ENCODE data around the gene CHRNA9.

Gene CHRNA9

DNA sequence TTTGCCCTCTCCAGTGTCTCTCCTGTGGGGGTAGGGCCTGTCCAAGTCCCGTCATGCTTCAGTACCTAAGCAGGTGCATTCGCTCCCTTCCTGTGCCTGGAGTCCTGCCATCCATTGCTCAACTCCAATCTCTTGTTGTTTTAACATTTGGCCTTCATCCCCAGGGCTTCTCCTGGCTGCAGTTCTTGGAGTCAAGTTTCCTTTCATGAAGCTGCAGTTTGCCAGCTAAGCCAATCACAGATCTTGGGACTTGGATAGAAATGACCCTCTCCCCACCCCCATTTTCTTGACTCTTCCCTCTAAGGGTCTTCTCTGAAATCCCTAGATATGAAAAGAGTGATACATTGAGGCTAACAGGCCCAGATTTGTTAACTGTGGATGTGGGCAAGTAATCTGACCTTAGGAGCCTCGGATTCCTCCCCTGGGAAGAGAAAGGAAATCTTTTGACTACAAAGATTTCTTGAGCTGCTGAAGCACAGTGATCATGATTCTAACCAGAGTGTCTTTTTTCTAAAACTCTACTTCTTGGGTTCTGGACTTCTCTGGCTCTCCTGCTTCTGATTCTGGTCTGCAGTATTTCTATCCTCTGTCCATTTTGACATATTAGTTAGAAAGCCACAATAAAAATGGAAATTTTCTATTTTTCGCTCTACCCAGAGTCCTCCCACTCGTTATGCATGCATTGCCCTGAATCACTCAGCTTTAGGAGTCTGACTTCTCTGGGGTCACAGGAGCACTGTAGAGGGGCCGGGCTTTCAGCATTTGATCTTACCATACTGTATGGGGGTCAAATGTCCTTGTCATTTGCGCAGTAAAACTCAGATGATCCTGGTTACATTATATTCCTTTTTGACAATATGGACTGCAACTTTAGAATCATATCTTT is 61.0 kb downstream of the CHRNA9 start:
- H3K9ac ChIP-seq (ENCODE audit: low read depth, low read length) = no peak overlapping the region
- no peaks in the 10 kb centered on the region for H3K9me3 ChIP-seq (ENCODE audit: insufficient read depth, low read depth, low read length)
- peaks cover 9% of the 10 kb centered on the region; the same call in 1 of the 2 replicates for H3K4me1 ChIP-seq (ENCODE audit: insufficient read depth, low read length)
- no peaks in the 10 kb centered on the region for H3K27me3 ChIP-seq (ENCODE audit: insufficient read depth, low read length)
- H3K4me3 ChIP-seq (ENCODE audit: low read length) = no peak overlapping the region; the same call in 1 of the 2 replicates
- H3K27ac ChIP-seq (ENCODE audit: low read length) = no peak overlapping the region
- H3K36me3 ChIP-seq (ENCODE audit: insufficient read depth, low read depth, low read length) = no peaks in the 10 kb centered on the region

DNA sequence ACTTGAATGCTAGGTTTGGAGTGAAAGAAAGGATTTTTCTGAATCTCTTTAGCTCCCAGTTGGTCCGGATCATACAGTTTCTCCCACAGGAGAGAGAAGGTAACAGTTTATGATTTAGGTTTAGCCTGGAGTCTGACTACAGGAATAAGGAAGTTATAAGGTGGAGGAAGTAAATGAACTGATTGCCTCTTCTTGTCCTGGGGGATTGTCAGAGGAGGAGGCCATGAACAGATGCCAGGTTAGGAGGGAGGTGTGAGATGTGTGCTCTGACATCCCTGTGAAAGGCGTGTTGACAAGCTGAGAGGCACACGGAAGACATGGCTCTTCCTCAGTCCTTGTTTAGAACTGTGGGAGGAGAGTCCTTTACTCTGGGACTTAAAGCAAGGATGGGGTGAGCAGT is 64.4 kb downstream of the CHRNA9 start:
- Histone ChIP-seq H3K27ac (ENCODE audit: low read length) (no peak overlapping the region), H3K36me3 (ENCODE audit: insufficient read depth, low read depth, low read length) (no peaks in the 10 kb centered on the region), H3K27me3 (ENCODE audit: insufficient read depth, low read length) (no peaks in the 10 kb centered on the region), H3K9ac (ENCODE audit: low read depth, low read length) (no peak overlapping the region), H3K9me3 (ENCODE audit: insufficient read depth, low read depth, low read length) (no peaks in the 10 kb centered on the region), H3K4me3 (ENCODE audit: low read length) (no peak overlapping the region), H3K4me1 (ENCODE audit: insufficient read depth, low read length) (peaks cover 9% of the 10 kb centered on the region; the same call in 1 of the 2 replicates)

DNA sequence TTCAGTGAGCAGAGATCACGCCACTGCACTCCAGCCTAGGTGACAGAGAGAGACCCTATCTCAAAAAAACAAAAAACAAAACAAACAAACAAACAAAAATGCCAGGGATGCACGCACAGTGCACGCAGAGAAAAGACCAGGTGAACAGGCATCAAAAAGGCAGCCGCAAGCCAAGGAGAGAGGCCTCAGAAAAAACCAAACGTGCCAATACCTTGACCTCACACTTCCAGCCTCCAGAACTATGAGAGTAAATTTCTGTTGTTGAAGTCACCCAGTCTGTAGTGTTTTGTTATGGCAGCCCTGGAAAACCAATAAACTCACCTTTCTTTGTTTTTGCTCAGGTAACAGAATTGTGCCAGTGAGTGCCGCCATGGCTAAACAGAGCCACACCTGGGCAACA is 66.0 kb downstream of the CHRNA9 start:
- Histone ChIP-seq H3K4me1 (ENCODE audit: insufficient read depth, low read length) (peaks cover 4% of the 10 kb centered on the region; the same call in 1 of the 2 replicates), H3K27me3 (ENCODE audit: insufficient read depth, low read length) (no peaks in the 10 kb centered on the region), H3K4me3 (ENCODE audit: low read length) (no peak overlapping the region), H3K27ac (ENCODE audit: low read length) (no peak overlapping the region), H3K36me3 (ENCODE audit: insufficient read depth, low read depth, low read length) (no peaks in the 10 kb centered on the region), H3K9ac (ENCODE audit: low read depth, low read length) (no peak overlapping the region), H3K9me3 (ENCODE audit: insufficient read depth, low read depth, low read length) (peaks cover under 1% of the 10 kb centered on the region; the same call in 1 of the 2 replicates)

DNA sequence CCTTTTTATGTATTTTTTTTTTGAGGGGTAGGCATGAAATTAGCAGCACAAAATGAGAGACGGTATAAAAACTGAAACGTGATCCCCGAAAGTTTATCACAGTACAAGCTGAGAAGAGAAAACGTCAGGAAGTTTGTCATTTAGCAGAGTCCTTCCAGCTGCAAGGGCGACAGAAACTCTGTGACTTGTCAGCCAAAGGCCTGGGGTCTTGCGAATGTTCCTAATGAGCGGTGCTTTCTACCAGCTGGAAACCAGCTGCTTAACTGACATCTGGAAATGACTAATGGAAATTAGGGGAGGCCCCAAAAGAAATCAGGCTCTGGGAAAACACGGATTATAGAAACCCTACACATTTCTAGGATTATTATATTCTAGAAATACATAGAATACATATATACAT is 66.5 kb downstream of the CHRNA9 start:
- no peak overlapping the region for H3K27ac ChIP-seq (ENCODE audit: low read length)
- no peaks in the 10 kb centered on the region for H3K27me3 ChIP-seq (ENCODE audit: insufficient read depth, low read length)
- H3K4me3 ChIP-seq (ENCODE audit: low read length) = no peak overlapping the region
- peaks cover 6% of the 10 kb centered on the region; the same call in 1 of the 2 replicates for H3K9me3 ChIP-seq (ENCODE audit: insufficient read depth, low read depth, low read length)
- no peak overlapping the region for H3K9ac ChIP-seq (ENCODE audit: low read depth, low read length)
- H3K36me3 ChIP-seq (ENCODE audit: insufficient read depth, low read depth, low read length) = no peaks in the 10 kb centered on the region
- H3K4me1 ChIP-seq (ENCODE audit: insufficient read depth, low read length) = no peaks in the 10 kb centered on the region

DNA sequence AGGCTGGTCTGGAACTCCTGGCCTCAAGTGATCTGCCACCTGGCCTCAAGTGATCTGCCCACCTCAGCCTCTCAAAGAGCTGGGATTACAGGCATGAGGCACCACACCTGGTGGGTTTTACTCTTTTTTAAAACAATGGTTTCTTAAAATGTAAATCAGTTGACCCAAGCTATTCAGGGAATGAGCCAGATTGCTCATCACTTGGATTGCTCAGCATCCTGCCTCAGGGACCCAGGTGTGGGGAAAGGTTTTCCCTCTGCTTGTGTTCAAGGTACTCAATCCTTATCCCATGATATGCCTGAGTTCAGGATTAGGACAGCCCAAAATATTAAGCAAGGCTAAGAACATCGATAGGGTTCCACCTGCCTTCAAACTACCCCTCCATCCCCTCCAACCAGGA is 67.4 kb downstream of the CHRNA9 start:
- H3K9ac ChIP-seq (ENCODE audit: low read depth, low read length) = no peak overlapping the region
- no peak overlapping the region for H3K27ac ChIP-seq (ENCODE audit: low read length)
- H3K4me1 ChIP-seq (ENCODE audit: insufficient read depth, low read length) = no peaks in the 10 kb centered on the region
- no peaks in the 10 kb centered on the region for H3K36me3 ChIP-seq (ENCODE audit: insufficient read depth, low read depth, low read length)
- peaks cover 15% of the 10 kb centered on the region; the same call in 1 of the 2 replicates for H3K9me3 ChIP-seq (ENCODE audit: insufficient read depth, low read depth, low read length)
- no peak overlapping the region for H3K4me3 ChIP-seq (ENCODE audit: low read length)
- H3K27me3 ChIP-seq (ENCODE audit: insufficient read depth, low read length) = no peaks in the 10 kb centered on the region

DNA sequence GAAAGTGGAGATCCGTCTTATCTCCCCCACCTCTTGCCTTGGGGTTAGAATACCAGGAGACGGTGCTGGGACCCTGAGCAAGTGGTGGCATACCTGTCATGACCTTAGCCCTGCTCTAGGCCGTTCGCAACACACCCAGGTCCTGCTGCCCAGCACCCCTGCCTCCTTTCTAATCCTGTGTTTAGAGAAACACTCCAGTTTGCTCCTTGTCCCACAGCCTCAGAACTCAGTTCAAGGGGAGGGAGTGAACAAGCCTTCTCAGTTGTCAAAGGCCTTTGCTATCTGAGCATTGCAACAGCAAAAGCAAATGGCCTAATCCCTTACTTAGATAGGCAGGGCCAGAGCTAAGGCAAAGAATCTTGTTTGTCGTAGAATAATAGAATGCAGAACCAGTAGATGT is 67.9 kb downstream of the CHRNA9 start:
- H3K27ac ChIP-seq (ENCODE audit: low read length) = no peak overlapping the region
- no peaks in the 10 kb centered on the region for H3K27me3 ChIP-seq (ENCODE audit: insufficient read depth, low read length)
- H3K4me1 ChIP-seq (ENCODE audit: insufficient read depth, low read length) = no peaks in the 10 kb centered on the region
- no peaks in the 10 kb centered on the region for H3K36me3 ChIP-seq (ENCODE audit: insufficient read depth, low read depth, low read length)
- no peak overlapping the region for H3K9ac ChIP-seq (ENCODE audit: low read depth, low read length)
- H3K9me3 ChIP-seq (ENCODE audit: insufficient read depth, low read depth, low read length) = peaks cover 17% of the 10 kb centered on the region; the same call in 1 of the 2 replicates
- no peak overlapping the region for H3K4me3 ChIP-seq (ENCODE audit: low read length)
